ENCODE results near the gene TRIP12.
"Not testable (repeated sequence)": the region's sequence is repeated elsewhere in the genome, so short reads cannot be mapped to it uniquely, and the experiment has no call there.

TRIP12 gene

DNA sequence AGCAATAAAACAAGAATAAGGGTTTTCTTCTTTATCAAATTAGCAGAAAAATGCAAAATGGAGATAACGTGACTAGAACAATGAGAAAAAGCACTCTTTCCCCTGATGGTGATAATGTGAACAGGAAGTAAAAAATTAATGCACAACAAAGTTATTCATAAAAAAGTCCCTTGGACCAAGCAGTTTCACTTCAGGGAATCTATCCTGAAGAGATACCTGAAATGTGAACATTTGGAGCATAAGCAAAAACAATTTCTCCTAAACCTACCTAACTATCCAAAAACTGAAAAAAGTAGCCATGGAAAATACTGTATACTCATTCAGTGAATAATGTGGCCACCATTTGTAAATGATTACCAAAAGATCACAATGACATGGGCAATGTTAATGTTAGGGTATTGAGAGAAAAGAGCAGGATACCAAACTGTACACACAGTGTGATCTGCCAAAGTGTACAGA, 48.7 kb downstream of the TRIP12 start:
- no peak for DNase-seq

DNA sequence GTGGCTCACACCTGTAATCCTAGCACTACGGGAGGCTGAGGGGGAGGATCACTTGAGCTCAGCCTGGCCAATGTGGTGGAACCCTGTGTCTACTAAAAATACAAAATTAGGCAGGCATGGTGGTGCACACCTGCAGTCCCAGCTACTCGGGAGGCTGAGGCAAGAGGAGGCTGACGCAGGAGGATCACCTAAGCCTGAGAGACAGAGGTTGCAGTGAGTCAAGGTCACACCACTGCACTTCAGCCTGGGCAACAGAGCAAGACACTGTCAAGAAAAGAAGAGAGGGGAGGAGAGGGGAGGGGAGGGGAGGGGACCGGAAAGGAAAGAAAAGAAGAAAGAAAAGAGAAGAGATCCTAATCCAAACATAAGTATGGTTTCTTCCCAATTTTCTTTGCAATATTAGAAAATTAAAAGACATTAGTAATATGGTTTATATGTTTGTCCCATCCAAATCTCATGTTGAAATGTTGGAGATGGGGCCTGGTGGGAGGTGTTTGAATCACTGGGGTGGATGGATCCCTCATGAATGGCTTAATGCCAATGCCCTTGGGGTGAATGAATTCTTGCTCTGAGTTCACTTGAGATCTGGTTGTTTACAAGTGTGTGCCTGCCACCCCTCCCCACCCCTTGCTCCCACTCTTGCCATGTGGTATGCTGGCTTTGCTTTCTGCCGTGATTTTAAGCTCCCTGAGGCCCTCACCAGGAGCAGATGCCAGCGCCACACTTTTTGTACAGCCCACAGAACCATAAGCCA, 50.7 kb downstream of the TRIP12 start:
- no peak for DNase-seq

DNA sequence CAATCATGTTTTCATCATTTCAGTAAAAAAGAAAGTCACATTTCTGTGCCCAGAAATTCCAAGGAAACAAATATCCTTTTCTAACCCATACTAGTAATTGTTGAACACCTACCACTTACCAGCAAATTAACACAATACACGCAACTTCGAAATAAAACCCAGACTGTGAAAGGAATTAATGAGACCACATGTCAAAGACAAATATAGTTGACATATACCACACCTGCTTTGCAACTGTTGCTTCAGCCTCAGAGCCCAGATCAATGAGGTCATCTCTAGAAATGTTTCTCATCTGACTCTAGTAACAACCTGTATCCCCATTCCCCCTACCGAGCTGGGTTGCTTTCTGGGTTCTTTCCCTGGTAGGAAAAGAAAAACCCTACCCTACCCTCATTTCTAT, 52.6 kb downstream of the TRIP12 start:
- DNase-seq = no peak

DNA sequence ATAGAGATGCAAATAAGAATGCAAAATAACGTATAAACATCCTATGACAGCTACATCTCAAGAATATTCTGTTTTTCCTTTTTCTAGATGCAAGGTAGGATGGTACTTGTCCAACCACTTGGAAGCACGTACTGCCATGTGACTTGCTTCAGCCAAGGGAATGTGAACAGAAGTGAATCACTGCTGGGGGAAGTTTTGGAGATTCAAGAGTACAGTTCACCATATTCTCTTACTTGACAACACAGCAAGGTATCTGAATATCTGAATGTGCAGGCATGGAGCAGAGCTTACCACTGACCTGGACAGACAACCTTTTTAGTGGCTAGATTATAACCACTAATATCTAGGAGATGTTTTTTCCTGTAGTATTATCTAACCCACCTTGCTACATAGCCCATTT, 53.0 kb downstream of the TRIP12 start:
- no peak for DNase-seq

DNA sequence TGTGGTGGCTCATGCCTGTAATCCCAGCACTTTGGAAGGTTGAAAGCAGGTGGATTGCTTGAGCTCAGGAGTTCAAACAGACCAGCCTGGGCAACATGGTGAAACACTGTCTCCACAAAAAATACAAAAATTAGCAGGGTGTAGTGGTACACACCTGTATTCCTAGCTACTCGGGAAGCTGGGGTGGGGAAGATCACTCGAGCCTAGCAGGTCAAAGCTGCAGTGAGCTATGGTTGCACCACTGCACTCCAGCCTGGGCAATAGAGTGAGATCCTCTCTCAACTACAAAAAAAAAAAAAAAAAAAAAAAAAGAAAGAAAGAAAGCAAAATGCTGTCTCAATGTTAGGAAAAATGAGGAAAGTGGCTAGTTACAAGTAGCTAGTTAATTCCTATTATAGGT, 56.8 kb downstream of the TRIP12 start:
- DNase-seq = no peak

DNA sequence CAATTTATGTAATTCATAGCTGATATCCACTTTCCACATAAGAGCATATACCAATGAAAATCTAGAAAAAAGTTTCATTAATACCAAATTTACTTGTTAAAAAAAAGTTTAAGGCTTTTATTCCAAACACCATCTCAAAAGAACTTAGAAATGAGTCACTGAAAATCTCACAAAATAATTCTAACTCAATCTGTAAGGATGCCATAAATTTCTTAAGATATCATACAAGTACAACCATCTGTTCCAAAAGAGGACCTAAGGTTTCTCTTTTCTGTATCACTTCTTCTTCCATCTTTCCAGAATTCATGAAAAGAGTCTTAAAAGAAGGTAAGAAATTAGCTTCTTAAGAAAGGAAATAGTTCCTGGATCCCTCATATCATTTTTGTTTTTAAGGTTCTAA, 60.4 kb downstream of the TRIP12 start:
- no peak for DNase-seq

DNA sequence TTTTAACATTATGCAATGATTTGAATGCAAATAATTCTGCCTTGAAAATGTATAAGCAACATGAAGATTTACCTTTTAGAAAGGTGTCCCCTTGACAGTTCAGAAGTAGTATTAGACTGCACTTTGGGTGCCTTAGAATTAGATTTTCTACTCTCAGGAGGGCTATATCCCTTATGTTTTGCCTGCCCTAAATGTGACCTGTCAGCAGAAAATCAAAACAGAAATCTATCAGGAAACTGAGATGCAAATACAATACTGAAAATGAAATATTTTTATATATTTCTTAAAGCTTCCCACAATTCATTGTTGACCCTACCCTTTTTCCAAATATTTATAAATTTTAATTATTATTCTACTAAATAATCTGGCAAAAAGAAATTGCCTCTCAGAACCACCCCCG, 61.5 kb downstream of the TRIP12 start:
- DNase-seq = no peak

DNA sequence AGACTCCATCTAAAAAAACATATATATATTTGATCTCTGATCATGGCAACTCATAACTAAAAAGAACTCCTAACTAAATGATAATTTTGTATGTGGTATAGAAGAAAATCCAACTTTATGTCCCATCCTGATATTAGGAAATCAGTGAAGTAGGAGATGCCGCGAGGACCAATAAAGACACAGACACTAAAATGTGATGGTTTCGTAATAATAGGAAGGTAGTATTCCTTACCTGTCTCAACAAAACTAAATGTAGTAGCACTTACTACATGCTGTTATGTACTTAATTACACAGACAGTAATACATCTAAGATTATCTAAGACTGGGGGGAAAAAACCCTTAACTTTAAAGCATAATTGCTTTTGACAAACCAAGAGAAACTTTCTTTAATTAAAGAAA, 63.5 kb downstream of the TRIP12 start:
- no peak for DNase-seq

DNA sequence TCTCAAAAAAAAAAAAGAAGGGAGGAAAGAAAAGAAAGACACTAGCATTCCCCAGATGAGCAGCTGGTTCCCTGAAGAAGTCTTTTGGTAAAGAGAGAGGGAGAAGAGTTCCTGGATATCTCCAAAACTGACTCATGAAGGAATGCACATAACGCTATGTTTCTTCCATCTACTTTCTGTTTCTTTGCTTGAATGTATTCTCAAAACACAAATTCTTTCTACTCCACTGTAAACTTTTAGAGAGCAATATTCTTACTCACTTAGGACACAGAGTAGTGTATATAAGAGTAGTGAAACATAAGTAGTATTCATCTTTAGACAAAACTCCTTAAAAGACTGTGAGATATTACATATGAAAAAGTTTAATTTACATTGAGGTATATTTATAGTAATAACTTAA, 64.2 kb downstream of the TRIP12 start:
- no peak for DNase-seq

DNA sequence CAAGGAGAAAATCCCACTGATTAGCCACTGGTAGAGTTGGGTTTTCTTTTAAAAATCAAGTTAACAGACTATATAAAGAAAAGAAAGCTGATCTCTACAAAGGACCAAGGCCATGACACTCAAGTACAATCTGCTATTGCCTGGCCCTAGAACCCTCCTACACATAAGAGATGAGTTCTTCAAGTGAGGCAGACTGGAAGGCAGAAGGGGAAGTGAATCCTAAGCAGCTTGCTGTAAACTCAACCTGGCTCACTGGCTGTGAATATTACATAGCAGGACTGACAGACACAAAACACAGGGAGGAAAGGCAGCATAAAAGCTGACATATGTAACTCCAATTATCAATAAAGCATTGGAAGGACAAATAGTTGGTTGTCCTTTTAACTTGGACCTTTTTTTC, 65.4 kb downstream of the TRIP12 start:
- DNase-seq = no peak

DNA sequence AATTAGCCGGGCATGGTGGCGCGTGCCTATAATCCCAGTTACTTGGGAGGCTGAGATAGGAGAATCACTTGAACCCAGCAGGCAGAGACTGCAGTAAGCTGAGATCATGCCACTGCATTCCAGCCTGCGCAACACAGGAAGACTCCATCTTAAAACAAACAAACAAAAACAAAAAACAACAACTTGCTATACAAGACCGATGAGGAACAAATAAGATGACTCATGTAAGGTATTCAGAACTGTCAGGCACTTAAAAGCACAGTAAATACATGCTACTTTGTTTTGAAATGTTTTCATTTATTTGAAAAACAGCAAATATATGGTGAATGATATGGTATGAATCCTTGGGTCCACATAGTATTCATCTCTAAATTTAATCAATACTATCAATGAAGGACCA, 66.7 kb downstream of the TRIP12 start:
- DNase-seq = no peak

DNA sequence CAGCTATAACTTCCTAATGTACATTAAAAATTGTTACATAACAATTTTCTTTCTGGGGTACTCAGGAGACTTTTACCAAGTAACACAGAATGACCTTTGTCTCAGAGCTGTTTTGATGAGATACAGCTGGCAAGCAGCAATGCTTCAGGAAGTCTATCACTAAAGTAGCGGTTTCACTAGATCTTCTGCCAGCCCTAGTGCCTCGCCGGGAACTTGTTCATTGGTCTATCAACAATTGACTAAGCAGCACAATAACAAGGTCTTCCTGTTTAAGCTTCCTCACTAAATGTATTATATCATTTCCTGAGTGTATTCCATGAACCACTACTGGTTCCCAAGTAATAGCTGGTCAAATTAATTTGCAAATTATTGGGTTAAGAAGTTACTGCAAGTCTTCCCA, 69.2 kb downstream of the TRIP12 start:
- peak; percentile 52 for DNase-seq

DNA sequence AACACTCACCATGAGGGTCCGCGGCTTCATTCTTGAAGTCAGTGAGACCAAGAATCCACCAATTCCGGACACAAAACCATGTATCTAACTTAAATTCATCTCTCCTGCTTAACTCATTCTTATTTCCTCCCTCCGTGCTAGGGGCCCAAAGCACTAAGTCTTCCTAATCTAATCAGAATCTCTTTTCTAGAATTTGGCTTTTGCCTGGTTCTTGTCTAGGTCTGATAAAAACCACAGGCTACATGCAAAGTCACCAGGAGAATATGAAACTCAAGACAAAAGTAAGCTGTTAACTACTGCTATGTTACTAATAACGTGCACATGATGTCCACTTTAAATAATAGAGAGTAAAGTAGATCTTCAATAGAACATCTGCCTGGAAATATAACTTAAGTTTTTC, 69.9 kb downstream of the TRIP12 start:
- DNase-seq = no peak

DNA sequence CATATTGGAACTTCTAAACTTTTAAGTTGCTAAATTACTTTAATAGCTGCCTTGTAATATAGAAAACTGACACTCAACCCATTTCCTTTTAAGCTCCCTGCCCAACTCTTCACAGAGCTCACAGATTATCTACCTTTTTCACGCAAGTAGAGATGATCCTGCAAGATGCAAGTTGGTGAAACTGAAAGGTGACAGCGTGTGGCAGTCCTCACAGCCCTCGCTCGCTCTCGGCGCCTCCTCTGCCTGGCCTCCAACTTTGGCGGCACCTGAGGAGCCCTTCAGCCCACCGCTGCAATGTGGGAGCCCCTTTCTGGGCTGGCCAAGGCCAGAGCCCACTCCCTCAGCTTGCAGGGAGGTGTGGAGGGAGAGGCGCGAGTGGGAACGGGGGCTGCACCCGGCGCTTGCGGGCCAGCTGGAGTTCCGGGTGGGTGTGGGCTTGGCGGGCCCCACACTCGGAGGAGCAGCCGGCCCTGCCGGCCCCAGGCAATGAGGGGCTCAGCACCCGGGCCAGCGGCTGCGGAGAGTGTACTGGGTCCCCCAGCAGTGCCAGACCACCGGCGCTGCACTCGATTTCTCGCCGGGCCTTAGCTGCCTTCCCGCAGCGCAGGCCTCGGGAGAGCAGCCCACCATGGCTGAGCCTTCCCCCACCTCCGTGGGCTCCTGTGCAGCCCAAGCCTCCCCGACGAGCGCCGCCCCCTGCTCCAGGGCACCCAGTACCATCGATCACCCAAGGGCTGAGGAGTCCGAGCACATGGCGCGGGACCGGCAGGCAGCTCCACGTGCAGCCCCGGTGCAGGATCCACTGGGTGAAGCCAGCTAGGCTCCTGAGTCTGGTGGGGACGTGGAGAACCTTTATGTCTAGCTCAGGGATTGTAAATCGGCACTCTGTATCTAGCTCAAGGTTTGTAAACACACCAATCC, 71.2 kb downstream of the TRIP12 start:
- DNase-seq = not testable (repeated sequence)

DNA sequence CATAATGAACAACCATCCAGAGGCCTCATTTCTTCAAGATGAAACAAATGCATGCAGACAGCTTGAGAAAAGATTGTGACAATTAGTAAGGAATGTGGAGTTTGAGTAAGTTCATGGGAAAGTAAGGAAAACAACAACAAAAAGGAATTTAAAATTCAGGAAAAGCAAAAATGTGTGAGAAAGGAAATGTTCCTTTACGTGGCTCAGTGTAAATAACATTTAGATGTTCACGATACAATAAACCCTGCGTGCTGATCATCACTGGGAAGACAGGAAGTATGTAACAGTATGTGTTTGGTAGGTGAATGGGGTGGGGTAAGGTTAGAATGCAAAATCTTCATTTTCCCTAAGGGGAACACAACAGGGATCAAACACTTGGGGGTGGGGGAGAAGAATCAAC, 72.7 kb downstream of the TRIP12 start:
- DNase-seq = no peak

DNA sequence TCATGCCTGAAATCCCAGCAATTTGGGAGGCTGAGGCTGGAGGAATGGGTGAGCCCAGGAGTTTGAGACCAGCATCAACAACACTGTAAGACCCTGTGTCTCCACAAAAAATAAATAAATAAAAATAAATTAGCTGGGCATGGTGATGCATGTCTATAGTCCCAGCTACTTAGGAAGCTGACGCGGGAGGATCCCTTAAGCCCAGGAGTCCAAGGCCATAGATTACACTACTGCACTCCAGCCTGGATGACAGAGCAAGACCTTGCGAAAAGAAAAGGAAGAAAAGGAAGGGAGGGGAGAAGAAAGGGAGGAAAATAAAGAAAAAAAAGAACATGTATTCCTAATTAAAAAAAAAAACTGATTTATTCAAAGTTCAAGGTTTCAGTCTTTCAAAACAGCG, 78.2 kb downstream of the TRIP12 start:
- DNase-seq = no peak

DNA sequence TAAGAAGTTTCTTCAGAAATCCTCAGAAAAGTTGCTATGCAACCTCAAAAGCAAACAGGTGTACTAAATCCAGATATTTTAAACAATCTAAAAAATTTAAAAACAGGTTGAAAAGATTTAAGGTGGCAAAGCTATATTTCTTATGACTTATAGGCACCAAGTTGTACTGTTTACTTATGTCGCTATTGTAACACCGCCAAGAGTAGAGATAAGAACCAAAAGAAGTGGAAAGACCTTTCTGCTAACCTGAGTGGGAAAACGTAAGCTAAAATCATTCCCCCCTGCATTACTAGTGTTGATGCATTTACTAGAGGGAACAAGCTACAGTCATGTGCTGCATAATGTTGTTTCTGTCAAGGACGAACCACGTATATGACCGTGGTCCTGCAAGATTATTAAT, 83.1 kb downstream of the TRIP12 start:
- no peak for DNase-seq

DNA sequence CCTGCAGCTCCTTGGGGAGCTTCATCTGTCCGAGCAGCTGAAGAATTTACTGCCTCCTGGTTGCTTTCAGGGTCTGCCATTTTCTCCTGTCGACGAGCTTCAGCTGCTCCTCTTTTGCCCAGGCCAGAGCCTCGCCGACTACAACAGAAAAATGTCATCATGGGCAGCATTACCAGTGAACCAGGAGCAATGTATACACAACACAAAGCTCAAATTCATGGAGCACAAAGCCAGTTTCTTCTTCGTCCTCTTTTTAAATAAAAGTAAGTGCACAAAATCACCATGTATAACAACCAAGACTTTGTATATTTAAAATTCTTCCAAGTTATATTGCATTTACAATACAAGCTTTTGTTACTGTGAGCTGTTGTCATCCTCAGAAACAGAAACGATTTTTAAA, 85.0 kb downstream of the TRIP12 start:
- DNase-seq = no peak

DNA sequence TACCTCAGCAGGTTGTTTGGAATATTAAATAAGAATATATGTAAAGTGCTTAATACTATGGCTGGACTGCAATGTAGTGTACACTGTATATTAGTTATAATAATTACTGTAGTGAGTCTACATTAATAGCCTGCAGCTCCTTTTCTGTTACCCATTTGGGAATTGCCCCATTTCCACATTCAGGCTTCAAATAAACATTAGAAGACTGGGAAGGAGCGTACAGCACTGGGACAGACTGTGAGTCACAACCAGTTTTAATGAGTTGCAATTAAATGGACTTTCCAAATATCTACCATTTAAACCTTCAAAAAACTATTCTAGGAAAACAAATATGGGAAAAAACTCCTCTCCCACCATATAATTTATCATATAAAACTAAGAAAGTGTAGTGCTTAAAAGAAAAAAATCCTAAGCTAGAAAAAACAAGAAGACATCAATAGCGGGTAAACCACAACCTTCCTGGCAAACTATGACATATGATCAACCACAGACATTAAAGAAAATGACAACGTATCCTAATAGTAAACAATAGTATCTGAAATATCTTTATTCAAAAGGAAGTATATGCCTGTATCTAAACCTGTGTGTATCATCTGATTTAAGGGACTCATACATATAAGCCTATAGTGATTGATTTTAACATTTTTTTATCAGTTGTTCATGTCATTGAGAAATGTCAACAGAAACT, 86.1 kb downstream of the TRIP12 start:
- no peak for DNase-seq

DNA sequence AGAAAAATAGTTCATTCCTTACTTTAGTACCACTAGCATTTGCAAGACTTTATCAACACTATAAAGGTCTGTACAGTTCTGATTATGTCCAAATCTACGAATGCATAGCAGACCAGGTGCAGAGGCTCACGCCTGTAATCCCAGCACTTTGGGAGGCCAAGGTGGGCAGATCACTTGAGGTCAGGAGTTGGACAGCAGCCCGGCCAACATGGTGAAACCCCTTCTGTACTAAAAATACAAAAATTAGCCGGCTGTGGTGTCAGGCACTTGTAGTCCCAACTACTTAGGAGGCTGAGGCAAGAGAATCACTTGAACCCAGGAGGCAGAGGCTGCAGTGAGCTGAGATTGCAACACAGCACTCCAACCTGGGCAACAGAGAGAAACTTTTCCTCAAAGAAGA, 87.4 kb downstream of the TRIP12 start:
- DNase-seq = not testable (repeated sequence)

DNA sequence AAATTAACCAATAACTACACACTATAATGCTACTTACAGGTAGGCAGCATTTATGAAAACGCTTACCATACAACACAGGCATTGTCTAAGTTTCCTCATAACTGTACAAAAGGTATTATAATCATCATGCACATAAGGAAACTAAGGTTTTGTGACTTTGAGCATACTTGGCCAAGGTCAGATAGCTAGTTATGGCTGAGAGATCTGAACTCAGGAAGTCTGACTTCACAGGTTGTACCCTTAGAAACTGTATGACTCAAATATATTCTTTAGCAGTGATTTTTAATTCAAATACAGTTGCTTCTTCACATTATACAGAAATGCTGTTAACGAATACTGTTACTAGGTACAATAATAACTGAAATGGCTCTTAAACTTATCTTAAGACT, 89.3 kb downstream of the TRIP12 start:
- no peak for DNase-seq

DNA sequence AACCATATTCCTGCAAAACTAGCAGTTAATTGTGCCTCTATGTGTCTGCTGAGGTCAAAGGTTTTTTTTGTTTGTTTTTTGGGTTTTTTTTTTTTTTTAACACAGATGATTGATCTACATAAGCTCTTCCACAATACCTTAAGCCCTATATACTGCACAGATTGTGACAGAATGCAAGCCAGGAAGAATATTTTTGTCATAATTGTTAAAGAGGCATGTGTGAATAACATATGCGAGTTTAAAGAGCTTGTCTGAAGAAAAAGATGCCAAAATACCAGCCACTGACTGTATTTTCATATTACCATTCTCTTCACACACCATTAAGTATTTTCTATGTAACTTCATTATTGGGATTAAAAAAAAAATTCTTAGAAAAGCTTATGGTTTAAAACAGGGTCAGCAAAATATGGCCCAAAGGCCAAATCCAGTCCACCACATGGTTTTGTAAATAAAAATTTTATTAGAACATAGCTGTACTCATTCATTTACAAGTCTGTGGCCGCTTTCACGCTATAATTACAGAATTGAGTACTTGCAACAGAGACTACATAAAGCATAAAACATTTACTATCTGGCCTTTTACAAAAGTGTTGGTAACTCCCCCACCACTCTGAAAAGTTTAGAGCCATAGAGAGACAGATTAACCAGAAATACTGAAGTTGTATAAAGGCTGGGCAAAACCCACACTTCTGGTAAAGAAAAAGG, 89.9 kb downstream of the TRIP12 start:
- no peak for DNase-seq

DNA sequence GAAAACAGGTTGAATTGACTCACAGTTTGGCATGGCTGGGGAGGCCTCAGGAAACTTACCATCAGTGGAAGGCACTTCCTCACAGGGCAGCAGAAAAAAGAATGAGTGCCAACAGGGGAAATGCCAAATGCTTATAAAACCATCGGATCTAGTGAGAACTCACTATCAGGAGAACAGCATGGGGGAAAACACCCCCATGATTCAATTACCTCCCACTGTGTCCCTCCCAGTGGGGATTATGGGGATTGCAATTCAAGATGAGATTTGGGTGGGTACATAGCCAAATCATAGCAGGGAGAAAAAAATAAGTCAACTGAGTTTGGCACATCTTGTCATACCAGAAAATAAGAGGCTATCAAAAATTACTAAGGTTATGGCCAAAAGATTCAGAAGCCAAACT, 96.3 kb downstream of the TRIP12 start:
- DNase-seq = no peak
